GM19452 (cell line): ENCODE measurements around the gene CCDC157.
"Not testable (repeated sequence)": the region's sequence is repeated elsewhere in the genome, so short reads cannot be mapped to it uniquely, and the experiment has no call there.

Experiments used
- ATAC-seq: cut with Tn5 transposase; IDR thresholded peaks from one replicate; pipeline ENCODE4 v1.9.1; 2021; ENCODE audit not compliant: unreplicated experiment

Gene CCDC157

DNA sequence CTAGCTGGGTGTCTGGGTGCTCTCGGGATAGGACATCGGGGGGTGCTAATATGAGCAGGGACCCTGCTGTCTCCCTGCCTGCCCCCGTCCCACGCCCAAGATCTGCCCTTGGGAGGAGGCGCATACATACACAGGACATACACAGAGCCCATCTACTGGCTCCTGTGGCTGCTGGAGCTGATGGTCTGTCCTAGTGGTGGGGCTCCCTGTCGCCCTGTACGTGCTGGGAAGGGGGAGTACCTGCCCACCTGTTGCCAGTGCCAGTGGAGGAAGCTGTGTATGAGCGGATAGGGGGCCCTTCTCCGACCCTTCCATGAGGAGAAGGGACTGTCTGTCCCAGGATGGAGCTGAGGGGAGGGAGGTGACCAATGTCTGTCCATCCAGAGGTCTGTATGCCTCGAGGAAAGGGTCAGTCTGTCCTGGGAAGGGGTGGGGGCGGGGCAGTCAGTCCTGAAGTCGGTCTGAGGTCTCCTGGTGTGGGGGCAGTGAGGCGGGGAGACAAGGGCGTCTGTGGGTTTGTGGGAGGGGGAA is 31.0 kb upstream of the CCDC157 start:
- no peak for ATAC-seq

DNA sequence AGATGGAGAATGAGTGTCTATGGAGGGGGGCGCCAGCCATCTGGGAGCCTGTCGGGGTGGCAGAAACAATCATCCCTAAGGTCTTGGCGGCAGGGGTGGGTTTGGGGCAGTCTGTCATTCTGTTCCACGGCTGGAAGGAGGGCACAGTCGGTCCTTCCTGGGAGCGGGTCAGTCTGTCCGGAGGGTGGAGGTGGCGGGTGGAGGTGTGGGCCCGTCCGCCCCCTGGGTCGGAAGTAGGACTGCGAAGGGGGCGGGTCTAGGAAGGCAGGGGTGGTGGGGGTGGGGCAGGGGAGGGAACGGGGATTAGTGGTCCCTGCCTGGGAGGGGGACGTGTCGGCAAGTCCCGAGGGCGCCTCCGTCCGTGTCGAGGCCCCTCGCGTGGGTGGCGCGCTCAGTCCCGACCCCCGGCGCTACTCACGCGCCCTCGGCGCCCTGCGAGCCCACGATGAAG is 30.5 kb upstream of the CCDC157 start:
- ATAC-seq = peak; percentile 13

DNA sequence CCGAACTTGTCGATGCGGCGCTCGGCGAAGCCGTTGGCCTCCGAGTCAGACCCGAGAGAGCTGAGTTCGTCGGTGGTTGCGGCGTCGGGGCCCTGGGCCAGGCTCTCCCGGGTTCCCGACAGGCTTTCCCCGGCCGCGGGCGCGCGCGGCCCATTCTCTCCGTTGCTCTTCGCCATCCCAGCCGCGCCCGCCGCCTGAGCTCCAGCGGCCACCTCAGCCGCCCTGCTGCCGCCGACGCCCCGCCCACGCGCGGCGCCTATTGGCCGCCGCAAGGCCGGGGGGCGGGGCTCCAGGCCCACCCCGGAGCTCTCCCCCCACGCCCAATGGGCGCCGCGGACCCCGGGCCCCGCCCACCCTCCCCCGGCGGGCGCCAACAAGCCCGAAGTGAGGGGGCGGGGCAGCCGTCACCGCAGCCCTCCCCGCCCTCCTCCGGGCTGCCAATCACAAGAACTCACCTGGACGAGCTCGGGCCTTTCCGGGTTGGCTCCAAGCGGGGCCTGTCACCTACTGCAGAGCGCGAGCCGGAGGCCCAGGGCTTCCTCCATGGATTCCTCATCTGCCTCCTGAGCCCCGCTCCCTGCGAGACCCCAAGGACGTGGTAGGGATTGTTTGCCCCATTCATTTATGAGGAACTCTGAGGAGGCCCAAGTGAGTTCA is 30.0 kb upstream of the CCDC157 start, which contains the start of gene TBC1D10A:
TSS of gene TBC1D10A (minus strand) at position 236 of the 657 bp plus-strand sequence. CDS start at position 176, 60 bp downstream.
- peak; percentile 91 for ATAC-seq

DNA sequence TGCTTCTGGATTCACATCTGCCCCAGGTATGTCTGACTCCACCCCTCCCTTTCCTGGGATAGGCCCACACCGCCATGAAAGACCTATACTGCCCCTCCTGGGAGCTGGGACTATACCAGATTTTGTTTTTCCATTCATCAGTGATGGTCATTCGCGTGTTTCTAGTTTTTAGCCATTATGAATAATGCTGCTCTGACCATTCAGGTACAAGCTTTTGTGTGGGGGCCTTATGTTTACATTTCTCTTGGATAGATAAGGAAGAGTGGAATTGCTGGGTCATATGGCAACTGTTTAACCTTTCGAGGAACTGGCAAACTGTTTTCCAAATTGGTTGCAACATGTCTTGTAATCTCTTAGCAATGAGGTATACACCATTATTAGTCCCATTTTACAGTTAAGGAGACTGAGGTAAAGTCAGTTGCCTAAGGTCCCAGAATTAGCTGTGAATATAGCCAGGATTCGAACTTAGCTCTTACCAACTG is 28.9 kb upstream of the CCDC157 start:
- ATAC-seq = no peak

DNA sequence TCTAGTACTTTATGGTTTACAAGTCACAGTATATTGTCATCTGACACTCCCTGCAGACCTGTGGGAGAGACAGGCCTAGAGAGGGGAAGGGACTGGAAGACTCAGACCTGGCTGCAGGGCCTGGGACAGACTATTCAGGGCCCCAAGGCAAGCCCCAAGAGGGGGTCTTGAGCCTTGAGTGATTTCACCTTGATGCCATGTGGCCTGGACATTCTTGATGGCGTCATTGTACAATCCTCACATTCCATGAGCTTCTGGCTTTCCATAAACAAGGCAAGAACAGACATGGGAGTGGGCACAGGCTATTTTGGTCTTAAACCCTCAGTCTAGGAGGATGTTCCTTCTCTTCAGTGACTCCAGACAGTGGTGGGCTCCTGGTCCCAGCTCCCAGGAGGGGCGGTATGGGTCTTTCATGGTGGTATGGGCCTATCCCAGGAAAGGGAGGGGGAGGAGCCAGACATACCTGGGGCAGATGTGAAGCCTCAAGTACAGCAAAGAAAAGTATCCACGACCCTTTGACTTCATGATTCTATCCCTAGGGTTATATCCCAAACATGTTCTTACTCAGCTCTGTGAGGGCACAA is 28.2 kb upstream of the CCDC157 start:
- no peak for ATAC-seq

DNA sequence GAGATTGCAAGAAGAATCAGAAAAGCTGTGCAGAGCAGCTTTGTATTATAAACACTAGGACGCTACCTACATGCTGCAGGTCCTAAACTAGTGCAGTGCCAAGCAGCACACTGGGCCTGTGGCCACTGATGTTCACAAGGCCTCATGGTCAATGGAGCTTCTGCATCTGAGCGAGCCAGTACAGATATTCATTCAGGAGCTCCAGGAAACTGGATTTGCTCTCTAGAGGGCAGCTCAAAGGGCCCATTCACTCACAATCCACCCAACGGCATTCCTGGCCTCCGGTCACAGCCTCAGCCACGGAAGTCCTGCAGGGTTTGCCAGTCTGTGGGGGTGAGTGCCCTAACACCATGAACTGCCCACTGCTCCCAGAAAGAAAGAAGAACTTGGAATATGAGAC is 24.3 kb upstream of the CCDC157 start:
- no peak for ATAC-seq

DNA sequence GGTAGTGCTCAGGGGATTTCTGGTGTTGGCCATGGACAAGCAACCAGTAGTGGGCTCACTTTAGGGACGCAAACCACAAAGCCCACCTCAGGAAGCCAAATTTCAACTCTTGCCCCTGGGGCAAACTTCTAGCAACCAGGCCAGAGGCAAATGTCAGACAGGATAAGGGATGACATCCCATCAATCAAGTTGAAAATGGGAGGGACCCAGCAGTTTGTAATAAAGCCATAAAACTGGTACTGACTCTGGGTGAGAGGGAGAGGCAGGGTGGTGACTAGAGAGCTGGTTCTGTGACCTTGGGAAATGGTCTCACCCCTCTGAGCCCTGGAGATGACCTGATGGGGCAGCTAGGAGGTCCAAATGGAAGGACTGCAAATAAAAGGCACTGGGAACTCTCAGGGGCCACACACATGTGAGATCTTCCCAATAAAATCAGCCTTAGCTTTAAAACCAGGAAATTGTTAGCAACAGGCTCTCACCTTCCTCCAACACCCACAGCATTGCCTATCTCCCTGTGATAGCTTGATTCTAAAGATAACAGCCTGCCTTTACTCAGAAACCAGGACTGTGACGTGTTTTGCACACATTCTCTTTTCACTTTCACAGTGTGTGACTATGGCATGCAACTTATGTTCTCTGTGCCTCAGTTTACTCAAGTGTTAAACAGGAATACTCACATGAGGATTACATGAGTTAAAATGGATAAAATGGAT is 23.7 kb upstream of the CCDC157 start:
- no peak for ATAC-seq

DNA sequence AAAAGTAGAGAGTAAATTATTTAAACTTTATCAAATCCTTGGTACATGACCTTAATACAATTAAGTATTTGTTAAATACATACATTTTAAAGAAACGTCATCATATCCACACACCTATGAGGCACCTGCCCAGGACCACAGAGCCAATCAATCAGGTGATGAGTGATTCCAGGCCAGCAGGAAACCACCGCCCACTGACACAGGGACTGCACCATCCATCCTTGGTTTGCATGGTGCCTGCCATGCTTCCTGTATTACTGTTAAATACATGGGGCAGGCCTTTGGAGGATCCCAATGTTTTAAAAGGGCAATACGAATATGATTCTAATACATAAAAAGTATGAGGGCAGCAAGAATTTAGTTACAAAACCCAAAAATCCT is 23.1 kb upstream of the CCDC157 start:
- ATAC-seq = no peak

DNA sequence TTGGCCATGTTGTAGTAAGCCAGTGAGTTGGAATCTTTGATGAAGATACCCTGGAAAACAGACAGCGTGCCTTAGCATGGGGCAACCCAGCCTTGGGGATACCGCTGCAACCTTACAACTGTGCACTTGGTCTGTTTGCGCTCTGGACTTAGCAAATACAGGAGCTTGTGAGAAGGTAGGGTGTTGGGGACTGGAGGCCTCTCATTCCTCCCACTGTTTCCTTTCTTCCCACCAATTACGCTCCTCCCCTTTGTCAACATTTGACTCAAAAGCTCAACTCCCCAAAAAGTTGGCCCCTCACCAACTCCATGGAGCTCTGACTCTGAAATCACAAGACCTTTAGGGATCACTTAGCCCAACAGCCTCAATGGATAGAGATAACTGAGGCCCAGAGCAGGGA is 22.2 kb upstream of the CCDC157 start:
- ATAC-seq = no peak

DNA sequence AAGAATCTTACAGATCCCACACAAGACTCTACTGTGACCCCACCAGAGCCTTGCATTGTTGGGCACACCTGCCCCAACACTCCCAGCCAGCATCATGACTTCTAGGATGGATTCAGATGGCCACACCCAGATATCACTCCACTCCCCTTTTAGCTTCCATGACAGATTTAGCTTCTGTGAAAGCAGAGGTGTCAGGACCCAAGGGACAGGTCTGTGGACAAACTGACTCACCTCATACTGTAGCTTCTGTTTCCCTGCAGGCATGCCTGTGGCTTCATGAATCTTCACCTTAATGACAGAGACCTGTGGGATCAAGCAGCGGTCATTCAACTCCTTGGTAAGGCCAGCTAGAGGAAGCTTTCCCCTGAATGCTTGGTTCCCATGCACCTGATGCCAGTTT is 21.6 kb upstream of the CCDC157 start:
- no peak for ATAC-seq

DNA sequence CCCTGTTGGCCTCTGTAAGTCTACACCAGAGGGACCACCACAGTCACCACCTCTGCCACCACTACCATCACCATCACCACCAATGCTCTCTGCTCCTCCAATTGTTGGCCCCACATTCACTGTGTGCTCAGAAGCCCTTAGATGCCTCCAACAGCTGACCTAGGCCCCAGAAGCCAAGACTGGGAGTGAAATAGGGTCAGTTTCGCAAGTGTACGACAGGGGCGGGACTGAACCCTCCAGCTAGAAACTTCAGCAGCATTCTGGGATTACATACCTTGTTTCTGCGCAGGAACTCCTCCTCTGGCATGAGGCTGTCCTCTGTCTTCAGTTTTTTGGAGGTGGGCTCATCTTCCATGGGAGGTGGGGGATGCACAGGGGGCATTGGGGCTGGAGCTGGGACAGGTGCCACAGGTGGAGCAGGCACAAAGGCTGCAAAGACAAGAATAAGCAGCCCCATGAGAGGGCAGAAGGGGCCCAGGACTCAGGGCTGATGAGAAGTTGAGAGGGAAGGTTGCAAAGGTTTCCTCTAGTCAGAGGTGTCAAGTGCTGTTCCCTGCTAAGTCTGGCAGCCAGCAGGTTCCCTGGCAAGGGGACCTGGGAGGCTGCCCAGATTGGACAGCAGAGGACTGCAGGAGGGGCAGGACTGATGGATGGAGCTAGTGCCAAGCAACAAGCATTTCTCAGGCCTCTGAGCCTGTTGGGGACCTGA is 19.9 kb upstream of the CCDC157 start:
- ATAC-seq = no peak

DNA sequence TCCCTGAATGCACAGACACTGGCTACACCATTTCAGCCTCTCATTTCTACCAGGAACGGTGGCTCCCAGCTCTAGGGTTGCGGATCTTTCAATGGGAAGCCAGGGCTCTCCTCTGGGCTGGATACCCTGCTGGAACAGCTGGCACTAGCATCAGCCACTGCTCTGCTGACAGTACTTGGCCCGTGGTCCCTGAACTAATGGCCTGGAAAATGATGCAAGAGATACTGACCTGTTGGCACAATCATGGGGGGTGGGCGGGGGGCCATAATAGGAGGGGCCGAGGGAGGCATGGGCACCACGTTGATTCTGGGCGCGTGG is 19.4 kb upstream of the CCDC157 start:
- ATAC-seq = no peak

DNA sequence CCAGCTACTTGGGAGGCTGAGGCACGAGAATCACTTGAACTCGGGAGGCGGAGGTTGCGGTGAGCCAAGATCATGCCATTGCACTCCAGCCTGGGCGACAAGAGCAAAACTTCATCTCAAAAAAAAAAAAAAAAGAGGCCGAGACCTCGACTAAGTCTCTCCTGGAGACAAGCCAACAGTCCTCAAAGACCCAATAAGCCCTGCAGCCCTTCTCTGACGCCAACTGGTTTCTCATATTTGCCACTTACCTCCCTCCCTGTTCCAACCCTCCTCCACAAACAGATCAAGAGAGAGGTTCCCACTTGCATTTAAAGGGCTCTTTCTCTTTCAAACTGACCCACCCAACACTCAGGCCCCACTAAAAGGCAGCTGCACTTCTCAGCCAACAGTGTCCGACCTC is 18.5 kb upstream of the CCDC157 start:
- not testable (repeated sequence) for ATAC-seq

DNA sequence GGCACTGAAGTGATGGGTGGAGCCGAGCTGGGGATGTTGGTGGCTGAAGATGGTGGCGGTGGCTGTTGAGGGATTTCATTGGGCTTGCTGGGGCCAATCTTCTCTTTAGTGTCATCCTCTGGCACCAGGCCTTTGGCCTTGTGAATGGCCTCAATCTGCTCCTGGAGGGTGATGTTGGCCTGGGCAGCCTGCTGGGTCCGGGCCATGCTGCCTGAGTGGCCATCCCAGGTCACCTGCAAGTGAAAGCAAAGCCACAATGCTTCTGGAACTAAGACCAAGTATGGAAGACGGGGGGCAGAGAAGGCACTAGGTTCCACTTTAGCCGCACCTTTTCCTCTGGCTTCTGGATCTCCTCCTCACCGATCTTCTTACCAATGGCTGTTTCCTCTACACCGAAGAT is 18.0 kb upstream of the CCDC157 start:
- ATAC-seq = no peak

DNA sequence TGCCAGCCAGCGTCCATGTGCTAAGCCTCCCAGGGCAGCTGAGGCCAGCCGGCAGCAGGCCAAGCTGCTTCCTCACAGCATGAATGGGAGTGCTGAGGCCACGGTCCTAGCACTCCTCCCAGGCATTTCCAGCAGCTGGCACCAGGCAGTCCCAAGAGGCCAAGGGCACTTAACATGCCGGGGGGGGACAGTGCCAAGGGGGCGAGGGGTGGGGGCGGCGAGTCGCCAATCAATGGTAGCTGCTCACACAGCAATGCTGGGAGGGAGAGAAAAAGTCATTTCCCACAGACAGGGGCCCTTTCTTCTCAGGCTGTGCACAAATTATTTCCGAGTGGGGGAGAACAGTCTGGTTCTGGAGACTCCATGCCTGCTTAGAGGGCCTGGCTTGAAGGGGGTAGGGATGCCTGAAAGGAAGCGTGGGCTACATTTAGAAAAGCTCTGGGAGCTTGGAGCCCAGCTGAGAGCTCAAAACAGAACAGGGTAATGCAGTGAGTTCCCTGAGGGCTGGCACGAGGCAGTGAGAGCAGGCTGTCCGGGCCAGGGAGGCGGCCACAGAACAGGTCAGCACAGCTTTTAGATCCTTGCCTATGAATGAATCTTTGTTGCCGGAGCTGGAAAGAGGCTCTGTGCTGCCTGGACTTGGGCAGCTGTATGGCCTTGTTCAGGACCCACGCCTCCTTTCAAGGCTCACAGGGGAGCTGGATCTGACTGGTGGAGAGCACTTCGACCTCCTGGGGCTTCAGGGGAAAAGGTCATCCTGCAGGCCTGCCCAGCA is 15.7 kb upstream of the CCDC157 start:
- ATAC-seq = no peak

DNA sequence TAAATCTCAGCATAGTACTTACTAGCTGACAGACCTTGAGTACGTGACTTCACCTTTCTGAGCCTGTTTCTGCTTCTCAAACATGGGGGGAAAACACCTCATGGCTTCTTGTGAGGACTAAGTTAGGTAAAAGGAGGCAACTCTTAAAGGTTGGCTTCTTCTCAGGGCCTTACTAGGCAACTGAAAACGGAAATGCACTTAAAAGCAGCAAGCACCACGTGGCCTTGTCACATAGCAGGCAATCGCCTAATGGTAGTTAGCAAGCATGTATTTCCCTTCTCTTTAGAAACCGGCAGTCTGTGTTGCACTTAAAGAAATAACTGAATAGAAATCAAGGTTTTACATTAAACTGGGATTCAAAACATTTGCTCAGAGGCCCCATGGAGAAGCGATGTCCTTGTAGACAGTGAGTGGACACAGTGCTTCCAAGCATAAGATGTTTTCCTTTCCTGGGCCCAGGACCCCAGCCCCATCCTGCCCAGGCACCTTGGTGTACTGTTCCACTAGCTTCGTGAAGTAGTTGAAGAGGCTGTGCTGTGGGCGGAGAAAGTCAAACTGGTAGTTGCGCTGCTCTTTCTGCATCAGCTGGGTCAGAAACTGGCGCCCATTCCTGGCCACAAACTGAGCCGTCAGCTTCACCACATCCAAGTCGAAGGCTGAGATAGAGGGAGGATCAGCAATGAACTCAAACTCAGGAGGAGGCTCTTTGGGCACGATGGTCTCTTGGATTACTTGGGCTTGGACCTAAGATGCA is 12.2 kb upstream of the CCDC157 start:
- no peak for ATAC-seq

DNA sequence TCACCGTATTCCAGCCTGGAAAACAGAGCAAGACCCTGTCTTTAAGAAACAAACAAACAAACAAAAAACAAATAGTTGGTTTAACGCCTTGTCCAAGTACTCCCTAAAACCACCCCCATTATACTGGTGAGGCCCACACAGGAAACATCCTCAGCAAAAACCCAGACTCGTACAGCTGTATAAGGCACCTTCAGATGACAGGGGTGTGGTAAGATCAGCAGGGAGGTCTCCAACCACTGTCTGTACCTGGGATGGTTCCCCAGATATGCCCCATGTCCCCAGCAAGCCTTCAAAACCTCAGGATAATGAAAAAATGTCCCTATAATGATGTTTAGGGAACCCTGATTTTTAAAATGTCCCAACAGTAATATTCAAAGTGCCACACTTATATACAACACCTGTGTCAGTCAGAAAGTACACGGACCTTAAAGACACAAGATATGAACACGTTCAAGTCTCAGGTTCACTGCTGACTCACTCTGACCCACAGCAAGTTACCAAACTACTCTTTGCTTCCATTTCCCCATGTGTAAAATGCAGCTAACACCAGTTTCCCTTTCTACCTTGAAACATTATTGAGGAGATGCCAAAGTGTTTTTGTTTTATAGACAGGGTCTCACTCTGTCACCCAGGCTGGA is 9.4 kb upstream of the CCDC157 start:
- ATAC-seq = no peak

DNA sequence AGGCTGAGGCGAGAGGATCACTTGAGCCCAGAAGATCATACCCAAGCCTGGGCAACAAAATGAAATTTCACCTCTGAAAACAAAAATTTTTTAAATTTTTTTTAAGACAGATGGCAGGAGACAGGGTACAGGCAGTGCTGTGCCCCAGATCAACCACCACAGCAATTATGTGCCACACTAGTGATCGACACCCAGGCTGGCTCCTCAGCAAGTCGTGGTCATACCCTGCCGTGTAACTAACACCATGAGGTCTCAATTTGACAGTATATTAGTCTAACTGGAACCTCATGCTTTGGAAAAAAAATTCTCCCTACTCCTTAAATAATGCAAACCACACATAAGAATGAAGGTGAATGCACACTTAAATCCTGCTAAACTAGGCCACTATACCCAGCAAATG is 8.4 kb upstream of the CCDC157 start:
- ATAC-seq = no peak

DNA sequence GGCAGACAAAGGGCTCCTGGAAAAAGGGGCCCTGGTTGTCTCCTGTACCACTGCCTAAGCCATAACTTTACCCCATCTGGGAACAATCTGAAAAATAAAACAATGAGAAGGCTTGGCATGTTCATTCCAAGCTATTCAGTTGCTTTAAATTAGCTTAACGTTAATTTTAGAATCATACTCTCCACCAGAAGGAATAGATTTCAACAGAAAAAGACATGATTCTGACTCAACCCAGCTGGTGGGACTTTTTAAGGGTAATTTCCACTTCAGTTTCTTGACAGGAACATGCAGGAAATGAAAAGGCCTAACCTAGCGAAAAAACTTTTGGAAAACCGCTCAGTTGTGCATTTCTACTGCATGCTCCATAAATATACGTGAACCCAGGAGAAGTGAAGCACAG is 8.0 kb upstream of the CCDC157 start:
- ATAC-seq = no peak

DNA sequence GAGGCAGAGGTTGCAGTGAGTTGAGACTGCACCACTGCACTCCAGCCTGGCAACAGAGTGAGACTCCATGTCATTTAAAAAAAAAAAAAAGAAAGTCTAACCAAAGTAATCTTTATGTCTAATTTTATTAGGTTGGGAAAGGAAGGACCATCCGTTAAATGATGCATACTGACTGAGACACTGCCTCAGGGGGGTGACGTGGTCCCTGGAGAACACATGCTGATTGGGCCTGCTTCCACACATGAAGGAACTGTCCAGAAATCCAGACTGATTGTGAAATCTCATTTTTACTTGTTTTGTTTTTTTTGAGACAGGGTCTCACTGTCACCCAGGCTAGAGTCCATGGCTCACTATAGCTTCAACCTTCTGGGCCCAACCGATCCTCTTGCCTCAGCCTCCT is 5.6 kb upstream of the CCDC157 start:
- ATAC-seq = no peak
